ENCODE measurements around the gene POLD3.

Gene POLD3

DNA sequence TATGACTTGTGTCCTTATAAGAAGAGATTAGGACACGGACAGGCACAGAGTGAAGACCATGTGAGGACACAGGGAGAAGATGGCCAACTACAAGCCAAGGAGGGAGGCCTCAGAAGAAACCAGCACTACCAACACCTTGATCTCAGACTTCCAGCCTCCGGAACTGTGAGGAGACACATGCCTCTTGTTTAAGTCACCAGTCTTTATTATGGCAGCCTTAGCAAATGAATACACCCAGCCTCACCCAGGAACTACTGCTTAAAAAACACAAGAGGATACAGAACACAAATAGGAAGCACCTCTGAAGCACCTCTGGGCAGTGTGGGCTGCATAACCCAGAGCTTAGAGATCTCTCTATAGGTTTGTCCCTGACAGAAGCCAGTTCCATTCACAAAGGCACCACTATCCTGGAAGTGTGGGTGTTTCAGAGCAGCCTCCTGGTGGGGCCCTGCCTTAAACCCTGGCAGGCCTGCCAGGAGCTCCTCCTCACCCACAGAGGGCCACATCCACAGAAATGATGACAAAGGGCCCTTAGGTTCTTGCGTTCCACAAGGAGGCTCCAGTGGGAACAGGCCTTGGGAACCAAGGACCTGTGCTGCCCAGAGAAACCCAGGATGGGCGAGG lies 80.1 kb downstream of the POLD3 start:
- TF ChIP-seq, protein P1, sequence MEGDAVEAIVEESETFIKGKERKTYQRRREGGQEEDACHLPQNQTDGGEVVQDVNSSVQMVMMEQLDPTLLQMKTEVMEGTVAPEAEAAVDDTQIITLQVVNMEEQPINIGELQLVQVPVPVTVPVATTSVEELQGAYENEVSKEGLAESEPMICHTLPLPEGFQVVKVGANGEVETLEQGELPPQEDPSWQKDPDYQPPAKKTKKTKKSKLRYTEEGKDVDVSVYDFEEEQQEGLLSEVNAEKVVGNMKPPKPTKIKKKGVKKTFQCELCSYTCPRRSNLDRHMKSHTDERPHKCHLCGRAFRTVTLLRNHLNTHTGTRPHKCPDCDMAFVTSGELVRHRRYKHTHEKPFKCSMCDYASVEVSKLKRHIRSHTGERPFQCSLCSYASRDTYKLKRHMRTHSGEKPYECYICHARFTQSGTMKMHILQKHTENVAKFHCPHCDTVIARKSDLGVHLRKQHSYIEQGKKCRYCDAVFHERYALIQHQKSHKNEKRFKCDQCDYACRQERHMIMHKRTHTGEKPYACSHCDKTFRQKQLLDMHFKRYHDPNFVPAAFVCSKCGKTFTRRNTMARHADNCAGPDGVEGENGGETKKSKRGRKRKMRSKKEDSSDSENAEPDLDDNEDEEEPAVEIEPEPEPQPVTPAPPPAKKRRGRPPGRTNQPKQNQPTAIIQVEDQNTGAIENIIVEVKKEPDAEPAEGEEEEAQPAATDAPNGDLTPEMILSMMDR (IDR thresholded peaks at IDR 0.05) = no peak

DNA sequence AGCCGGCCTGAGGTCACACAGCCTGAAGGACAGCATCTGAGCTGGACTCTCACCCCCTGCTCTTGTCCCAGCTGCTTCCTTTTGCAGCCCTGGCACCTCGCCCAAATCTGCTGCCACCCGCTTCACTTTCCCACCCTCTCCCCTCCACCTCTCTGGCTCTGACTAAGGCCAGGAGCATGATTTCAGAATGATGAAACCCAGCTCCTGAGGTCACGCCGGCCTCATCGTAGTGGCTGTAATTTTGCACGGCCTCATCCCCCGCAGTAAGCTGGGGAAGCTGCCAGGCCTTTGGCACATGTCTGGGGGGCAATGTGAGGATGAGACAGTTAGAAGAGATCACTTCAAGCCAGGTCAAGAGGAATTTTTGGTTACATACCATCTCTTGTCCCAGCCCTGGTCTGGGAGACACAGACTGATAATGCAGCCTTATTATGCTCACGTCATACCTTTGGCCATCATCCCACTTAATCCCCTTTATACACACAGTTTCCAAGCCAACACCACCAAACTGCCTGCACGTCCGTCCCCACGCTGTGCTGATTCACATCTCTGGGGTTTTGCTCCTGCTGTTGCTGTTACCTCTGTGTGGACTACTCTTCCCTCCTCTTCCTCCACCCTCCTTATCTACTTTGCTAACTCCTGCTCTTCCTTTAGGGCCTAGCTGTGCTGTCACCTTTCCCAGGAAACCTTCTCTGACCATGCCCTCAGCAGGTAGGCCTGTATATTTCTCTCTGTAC lies 80.7 kb downstream of the POLD3 start:
- TF ChIP-seq, protein P1 (IDR thresholded peaks at IDR 0.05) = no peak

DNA sequence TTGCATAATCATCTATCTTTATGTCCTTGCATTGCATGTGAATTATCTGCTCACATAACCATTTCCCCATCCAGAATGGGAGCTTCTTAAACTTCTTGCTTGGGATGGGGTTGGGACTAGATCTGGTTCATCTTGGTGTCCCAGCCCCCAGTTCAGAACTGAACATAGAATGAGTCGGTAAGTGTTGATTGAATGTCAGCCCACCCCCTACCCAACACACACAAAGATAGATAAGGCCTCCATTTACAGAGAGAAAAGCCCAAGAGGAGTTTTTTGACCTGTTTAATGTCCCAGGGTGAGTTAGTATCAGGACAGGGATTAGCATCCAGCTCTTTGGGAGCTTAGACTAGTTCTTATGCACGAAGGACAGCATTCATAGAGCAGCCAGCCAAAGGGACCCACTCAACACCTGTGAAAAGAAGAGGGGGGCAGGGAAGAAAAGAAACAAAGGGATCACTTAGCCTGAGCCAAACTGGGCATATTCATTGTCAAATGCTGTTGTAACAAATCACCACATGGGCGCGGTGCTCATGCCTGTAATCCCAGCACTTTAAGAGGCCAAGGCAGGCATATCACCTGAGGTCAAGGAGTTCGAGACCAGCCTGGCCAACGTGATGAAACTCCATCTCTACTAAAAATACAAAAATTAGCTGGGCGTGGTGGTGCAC lies 81.4 kb downstream of the POLD3 start:
- TF ChIP-seq, protein P1 (IDR thresholded peaks at IDR 0.05) = no peak

DNA sequence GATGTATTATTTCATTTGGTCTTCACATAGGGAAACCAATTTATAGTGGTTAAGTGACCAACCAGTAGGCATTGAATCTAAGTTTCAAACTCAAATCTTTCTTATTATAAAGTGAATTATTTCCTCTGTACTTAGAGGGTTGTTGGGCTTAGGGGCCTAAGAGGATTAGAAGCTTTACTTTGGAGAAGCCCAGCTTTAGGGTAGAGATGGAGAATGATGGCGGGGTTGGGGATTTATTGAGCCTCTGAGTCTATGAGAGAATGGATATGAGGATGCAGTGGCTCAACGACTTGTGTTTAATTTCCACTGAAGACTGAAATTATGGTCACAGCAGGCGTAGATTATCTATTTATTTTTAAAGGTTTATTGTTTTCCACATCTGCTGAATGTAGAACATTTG lies 83.4 kb downstream of the POLD3 start:
- TF ChIP-seq, protein P1 (IDR thresholded peaks at IDR 0.05) = no peak

DNA sequence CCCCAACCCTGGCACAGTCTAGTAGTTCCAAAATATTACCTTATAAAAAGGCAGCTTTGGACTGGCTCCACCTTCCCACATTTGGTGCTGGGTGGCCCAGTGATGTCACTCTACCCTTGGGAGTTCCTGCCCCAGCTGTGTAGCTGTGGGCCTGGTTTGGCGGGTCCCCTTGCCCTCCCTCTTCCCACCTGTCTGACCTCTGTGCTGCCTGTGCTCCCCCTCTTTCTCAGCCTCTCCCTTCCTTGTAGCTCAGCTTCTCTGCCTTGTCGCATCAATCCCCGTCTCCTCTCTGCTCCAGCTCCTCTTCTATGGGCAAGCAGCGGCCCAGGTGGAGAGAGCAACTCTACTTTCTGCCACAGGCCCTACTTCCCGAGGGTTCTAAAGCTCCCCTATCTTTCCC lies 84.2 kb downstream of the POLD3 start:
- TF ChIP-seq, protein P1 (IDR thresholded peaks at IDR 0.05) = no peak

DNA sequence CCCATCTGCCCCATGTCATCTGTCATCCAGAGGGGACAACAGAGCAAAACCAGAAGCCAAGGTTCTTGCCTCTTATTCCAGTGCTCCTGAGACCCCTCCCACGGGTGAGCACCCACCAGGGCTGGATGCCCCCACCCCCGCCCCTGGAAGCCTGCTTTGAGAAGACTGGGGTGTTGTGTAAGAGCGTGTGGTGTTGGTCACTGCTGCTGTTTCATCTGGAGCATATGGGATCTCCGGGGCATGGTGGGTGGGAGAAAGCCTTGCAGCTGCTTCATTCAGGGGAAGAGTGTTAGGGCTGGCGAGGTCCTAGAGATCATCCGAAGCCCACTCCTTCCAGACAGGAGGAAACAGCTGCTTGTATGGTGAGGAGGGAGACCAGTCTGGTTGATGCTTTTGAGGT lies 84.7 kb downstream of the POLD3 start:
- TF ChIP-seq, protein P1 (IDR thresholded peaks at IDR 0.05) = no peak

DNA sequence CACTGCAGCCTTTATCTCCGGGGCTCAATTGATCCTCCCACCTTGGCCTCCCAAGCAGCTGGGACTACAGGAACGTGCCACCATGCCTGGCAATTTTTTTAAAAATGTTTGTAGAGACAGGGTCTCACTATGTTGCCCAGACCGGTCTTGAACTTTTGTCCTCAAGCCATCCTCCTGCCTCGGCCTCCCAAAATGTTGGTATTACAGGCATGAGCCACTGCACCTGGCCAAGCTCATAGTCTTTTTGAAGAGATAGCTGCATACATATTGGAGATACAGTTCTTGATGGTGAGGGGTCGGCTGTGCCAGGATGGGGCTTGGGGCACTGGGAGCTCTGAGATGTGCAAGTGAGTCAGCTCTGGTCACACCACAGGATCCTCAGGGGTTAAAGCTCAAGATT lies 85.7 kb downstream of the POLD3 start:
- TF ChIP-seq, protein P1 (IDR thresholded peaks at IDR 0.05) = no peak

Data from LNCAP (cell line).